WTC11 (cell line): Measurements from ENCODE around the gene NHERF2. TPM values are rescaled to one million over a fixed set of nuclear protein-coding genes. Genes with fewer than 3 reads are reported as not detected.

Experiments used
- ARID4B ChIP-seq: sonication (generic); formaldehyde crosslinking; IDR thresholded peaks from 2 replicates; pipeline ENCODE4 v1.8.0; 2023; ENCODE audit warnings: missing genetic modification reagents, mild to moderate bottlenecking, borderline replicate concordance
- ATF1 ChIP-seq: sonication (generic); formaldehyde crosslinking; IDR thresholded peaks from 2 replicates; pipeline ENCODE4 v1.8.1; 2023; ENCODE audit warnings: mild to moderate bottlenecking, moderate library complexity, missing genetic modification reagents
- ATF6 ChIP-seq: sonication (generic); formaldehyde crosslinking; IDR thresholded peaks from 2 replicates; pipeline ENCODE4 v1.8.1; 2023; ENCODE audit warnings: mild to moderate bottlenecking, missing genetic modification reagents
- CBFB ChIP-seq: sonication (generic); formaldehyde crosslinking; IDR thresholded peaks from 2 replicates; pipeline ENCODE4 v1.8.1; 2022; ENCODE audit warnings: mild to moderate bottlenecking, low read depth, missing genetic modification reagents
- JAZF1 ChIP-seq: fragments of 250-450 bp; sonication (Bioruptor Pico); IDR thresholded peaks from 2 replicates; pipeline ENCODE4 v1.9.0; 2021; ENCODE audit warnings: moderate library complexity, mild to moderate bottlenecking, inconsistent platforms
- MYBL2 ChIP-seq: sonication (generic); formaldehyde crosslinking; IDR thresholded peaks from 2 replicates; pipeline ENCODE4 v1.8.1; 2023; ENCODE audit warnings: mild to moderate bottlenecking, moderate library complexity, missing genetic modification reagents
- NFATC4 ChIP-seq: fragments of 250-450 bp; sonication (Bioruptor Pico); IDR thresholded peaks from 2 replicates; pipeline ENCODE4 v1.9.0; 2021; ENCODE audit warnings: mild to moderate bottlenecking
- NR2C2 ChIP-seq: sonication (generic); formaldehyde crosslinking; IDR thresholded peaks from 2 replicates; pipeline ENCODE4 v1.8.0; 2022; ENCODE audit warnings: mild to moderate bottlenecking, missing genetic modification reagents
- OVOL2 ChIP-seq: fragments of 250-450 bp; sonication (Bioruptor Pico); IDR thresholded peaks from 2 replicates; pipeline ENCODE4 v1.9.0; 2021; ENCODE audit warnings: mild to moderate bottlenecking, borderline replicate concordance
- TP53 ChIP-seq: sonication (generic); formaldehyde crosslinking; IDR thresholded peaks from 2 replicates; pipeline ENCODE4 v1.8.1; 2023; ENCODE audit warnings: mild to moderate bottlenecking, missing genetic modification reagents
- USF1 ChIP-seq: sonication (generic); formaldehyde crosslinking; IDR thresholded peaks from 2 replicates; pipeline ENCODE4 v1.8.0; 2022; ENCODE audit warnings: mild to moderate bottlenecking, missing genetic modification reagents
- total RNA-seq: library from RNA; stranded (reverse); gene quantifications from 3 replicates; pipeline ENCODE4 v1.2.3, GENCODE V29; 2021
- TF ChIP-seq, protein P1 (sequence below): sonication (generic); formaldehyde crosslinking; IDR thresholded peaks from 2 replicates; pipeline ENCODE4 v1.8.0; 2022; ENCODE audit warnings: mild to moderate bottlenecking, missing genetic modification reagents
- TF ChIP-seq, protein P2 (sequence below): fragments of 250-450 bp; sonication (Bioruptor Pico); IDR thresholded peaks from 2 replicates; pipeline ENCODE4 v1.9.0; 2021; ENCODE audit warnings: mild to moderate bottlenecking, borderline replicate concordance
- TF ChIP-seq, protein P3 (sequence below): sonication (generic); formaldehyde crosslinking; conservative IDR thresholded peaks from 2 replicates; pipeline ENCODE4 v1.8.1; 2022; ENCODE audit warnings: mild to moderate bottlenecking, missing genetic modification reagents
- TF ChIP-seq, protein P4 (sequence below): fragments of 250-450 bp; sonication (Bioruptor Pico); IDR thresholded peaks from 2 replicates; pipeline ENCODE4 v2.1.2; 2022; ENCODE audit warnings: mild to moderate bottlenecking, moderate library complexity

Gene NHERF2
- total RNA-seq, 1 experiment from 2014 or later, result 31.1 TPM

GRCh38 chr16:1978476-1979120 lies 48.1 kb upstream of the NHERF2 start (continued):
- TF ChIP-seq USF1 (CRISPR knock-in tag), result no peak
- TF ChIP-seq, protein P1, sequence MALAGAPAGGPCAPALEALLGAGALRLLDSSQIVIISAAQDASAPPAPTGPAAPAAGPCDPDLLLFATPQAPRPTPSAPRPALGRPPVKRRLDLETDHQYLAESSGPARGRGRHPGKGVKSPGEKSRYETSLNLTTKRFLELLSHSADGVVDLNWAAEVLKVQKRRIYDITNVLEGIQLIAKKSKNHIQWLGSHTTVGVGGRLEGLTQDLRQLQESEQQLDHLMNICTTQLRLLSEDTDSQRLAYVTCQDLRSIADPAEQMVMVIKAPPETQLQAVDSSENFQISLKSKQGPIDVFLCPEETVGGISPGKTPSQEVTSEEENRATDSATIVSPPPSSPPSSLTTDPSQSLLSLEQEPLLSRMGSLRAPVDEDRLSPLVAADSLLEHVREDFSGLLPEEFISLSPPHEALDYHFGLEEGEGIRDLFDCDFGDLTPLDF (CRISPR knock-in tag), result no peak
- TF ChIP-seq CBFB (CRISPR knock-in tag), result no peak
- TF ChIP-seq JAZF1, result no peak
- TF ChIP-seq ATF6 (CRISPR knock-in tag), result no peak
- TF ChIP-seq MYBL2 (CRISPR knock-in tag), result 0 out of 2 replicates have a peak, but pooled peaks have one; percentile 2
- TF ChIP-seq OVOL2 (CRISPR knock-in tag), result no peak
- TF ChIP-seq, protein P2, sequence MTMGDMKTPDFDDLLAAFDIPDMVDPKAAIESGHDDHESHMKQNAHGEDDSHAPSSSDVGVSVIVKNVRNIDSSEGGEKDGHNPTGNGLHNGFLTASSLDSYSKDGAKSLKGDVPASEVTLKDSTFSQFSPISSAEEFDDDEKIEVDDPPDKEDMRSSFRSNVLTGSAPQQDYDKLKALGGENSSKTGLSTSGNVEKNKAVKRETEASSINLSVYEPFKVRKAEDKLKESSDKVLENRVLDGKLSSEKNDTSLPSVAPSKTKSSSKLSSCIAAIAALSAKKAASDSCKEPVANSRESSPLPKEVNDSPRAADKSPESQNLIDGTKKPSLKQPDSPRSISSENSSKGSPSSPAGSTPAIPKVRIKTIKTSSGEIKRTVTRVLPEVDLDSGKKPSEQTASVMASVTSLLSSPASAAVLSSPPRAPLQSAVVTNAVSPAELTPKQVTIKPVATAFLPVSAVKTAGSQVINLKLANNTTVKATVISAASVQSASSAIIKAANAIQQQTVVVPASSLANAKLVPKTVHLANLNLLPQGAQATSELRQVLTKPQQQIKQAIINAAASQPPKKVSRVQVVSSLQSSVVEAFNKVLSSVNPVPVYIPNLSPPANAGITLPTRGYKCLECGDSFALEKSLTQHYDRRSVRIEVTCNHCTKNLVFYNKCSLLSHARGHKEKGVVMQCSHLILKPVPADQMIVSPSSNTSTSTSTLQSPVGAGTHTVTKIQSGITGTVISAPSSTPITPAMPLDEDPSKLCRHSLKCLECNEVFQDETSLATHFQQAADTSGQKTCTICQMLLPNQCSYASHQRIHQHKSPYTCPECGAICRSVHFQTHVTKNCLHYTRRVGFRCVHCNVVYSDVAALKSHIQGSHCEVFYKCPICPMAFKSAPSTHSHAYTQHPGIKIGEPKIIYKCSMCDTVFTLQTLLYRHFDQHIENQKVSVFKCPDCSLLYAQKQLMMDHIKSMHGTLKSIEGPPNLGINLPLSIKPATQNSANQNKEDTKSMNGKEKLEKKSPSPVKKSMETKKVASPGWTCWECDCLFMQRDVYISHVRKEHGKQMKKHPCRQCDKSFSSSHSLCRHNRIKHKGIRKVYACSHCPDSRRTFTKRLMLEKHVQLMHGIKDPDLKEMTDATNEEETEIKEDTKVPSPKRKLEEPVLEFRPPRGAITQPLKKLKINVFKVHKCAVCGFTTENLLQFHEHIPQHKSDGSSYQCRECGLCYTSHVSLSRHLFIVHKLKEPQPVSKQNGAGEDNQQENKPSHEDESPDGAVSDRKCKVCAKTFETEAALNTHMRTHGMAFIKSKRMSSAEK (CRISPR knock-in tag), result no peak
- TF ChIP-seq NFATC4 (CRISPR knock-in tag), result no peak
- TF ChIP-seq, protein P3, sequence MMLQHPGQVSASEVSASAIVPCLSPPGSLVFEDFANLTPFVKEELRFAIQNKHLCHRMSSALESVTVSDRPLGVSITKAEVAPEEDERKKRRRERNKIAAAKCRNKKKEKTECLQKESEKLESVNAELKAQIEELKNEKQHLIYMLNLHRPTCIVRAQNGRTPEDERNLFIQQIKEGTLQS (CRISPR knock-in tag), result no peak
- no peak for TF ChIP-seq ATF1 (CRISPR knock-in tag)
- TF ChIP-seq TP53, result no peak
- TF ChIP-seq NR2C2 (CRISPR knock-in tag), result no peak
- TF ChIP-seq, protein P4, sequence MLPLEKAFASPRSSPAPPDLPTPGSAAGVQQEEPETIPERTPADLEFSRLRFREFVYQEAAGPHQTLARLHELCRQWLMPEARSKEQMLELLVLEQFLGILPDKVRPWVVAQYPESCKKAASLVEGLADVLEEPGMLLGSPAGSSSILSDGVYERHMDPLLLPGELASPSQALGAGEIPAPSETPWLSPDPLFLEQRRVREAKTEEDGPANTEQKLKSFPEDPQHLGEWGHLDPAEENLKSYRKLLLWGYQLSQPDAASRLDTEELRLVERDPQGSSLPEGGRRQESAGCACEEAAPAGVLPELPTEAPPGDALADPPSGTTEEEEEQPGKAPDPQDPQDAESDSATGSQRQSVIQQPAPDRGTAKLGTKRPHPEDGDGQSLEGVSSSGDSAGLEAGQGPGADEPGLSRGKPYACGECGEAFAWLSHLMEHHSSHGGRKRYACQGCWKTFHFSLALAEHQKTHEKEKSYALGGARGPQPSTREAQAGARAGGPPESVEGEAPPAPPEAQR (CRISPR knock-in tag), result no peak
- peak; percentile 46; the same call in 1 of the 2 replicates for TF ChIP-seq ARID4B (CRISPR knock-in tag)
